HFFc6 (cell line): Measurements from ENCODE around the gene BMP7. TPM values are rescaled to one million over a fixed set of nuclear protein-coding genes. Genes with fewer than 3 reads are reported as not detected.

Experiments
- DNase-seq: peaks from one replicate; pipeline ENCODE4 v3.0.0-alpha.2; 2018
- H3K27ac Mint-ChIP-seq: 2 replicates; pipeline ENCODE4 v1.8.0; 2020; ENCODE audit warnings: mild to moderate bottlenecking, mixed read lengths
- H3K27me3 Mint-ChIP-seq: 2 replicates; pipeline ENCODE4 v1.8.0; 2021; ENCODE audit warnings: mild to moderate bottlenecking, moderate library complexity, mixed read lengths; ENCODE audit not compliant: insufficient read depth
- H3K36me3 Mint-ChIP-seq: 2 replicates; pipeline ENCODE4 v1.8.0; 2021; ENCODE audit warnings: low read depth, mixed read lengths
- H3K4me1 Mint-ChIP-seq: 2 replicates; pipeline ENCODE4 v1.8.0; 2020; ENCODE audit warnings: low read depth, mixed read lengths
- H3K4me3 Mint-ChIP-seq: 2 replicates; pipeline ENCODE4 v1.8.0; 2020; ENCODE audit warnings: mild to moderate bottlenecking, moderate library complexity, mixed read lengths
- H3K9me3 Mint-ChIP-seq: 2 replicates; pipeline ENCODE4 v1.8.0; 2020; ENCODE audit warnings: mild to moderate bottlenecking, mixed read lengths
- total RNA-seq, 6 experiments: library from RNA; stranded (reverse); fragmentation: NEBNext Ultra II Directional; extraction: Animal tissue kit (Norgen Biotek cat#: 25700); gene quantifications; 2 replicates in 1 of 6; 3 replicates in 5 of 6; pipeline ENCODE4 v1.2.3, GENCODE V29; 2021
- TF ChIP-seq, protein P1 (sequence below): fragments of 200-600 bp; sonication (generic); IDR thresholded peaks from 2 replicates; pipeline ENCODE4 v1.5.0; 2021; ENCODE audit warnings: antibody characterized with exemption, mild to moderate bottlenecking

The BMP7 gene
- total RNA-seq, 6 experiments from 2014 or later, result not detected

GRCh38 chr20:57234556-57235251, 31.7 kb downstream of the BMP7 start:
- Mint-ChIP-seq H3K27me3 (peaks cover 36% of the 10 kb centered on the region), H3K27ac (no peak overlapping the region), H3K36me3 (no peaks in the 10 kb centered on the region), H3K4me3 (no peak overlapping the region), H3K4me1 (no peaks in the 10 kb centered on the region), H3K9me3 (peaks cover 4% of the 10 kb centered on the region; the same call in 1 of the 2 replicates)
- no peak for DNase-seq
- TF ChIP-seq, protein P1, sequence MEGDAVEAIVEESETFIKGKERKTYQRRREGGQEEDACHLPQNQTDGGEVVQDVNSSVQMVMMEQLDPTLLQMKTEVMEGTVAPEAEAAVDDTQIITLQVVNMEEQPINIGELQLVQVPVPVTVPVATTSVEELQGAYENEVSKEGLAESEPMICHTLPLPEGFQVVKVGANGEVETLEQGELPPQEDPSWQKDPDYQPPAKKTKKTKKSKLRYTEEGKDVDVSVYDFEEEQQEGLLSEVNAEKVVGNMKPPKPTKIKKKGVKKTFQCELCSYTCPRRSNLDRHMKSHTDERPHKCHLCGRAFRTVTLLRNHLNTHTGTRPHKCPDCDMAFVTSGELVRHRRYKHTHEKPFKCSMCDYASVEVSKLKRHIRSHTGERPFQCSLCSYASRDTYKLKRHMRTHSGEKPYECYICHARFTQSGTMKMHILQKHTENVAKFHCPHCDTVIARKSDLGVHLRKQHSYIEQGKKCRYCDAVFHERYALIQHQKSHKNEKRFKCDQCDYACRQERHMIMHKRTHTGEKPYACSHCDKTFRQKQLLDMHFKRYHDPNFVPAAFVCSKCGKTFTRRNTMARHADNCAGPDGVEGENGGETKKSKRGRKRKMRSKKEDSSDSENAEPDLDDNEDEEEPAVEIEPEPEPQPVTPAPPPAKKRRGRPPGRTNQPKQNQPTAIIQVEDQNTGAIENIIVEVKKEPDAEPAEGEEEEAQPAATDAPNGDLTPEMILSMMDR, result no peak

- Mint-ChIP-seq H3K36me3 (no peaks in the 10 kb centered on the region), H3K4me3 (no peak overlapping the region), H3K27me3 (peaks cover 27% of the 10 kb centered on the region), H3K27ac (no peak overlapping the region), H3K9me3 (no peaks in the 10 kb centered on the region), H3K4me1 (no peaks in the 10 kb centered on the region)
- no peak for DNase-seq
- TF ChIP-seq, protein P1, result no peak
Observed at GRCh38 chr20:57231951-57232428, 34.5 kb downstream of the BMP7 start.

GRCh38 chr20:57231161-57231560, 35.3 kb downstream of the BMP7 start:
- H3K9me3 Mint-ChIP-seq, result no peaks in the 10 kb centered on the region
- no peak overlapping the region for H3K27ac Mint-ChIP-seq
- no peaks in the 10 kb centered on the region for H3K4me1 Mint-ChIP-seq
- TF ChIP-seq, protein P1, result no peak
- H3K4me3 Mint-ChIP-seq, result no peak overlapping the region
- no peaks in the 10 kb centered on the region for H3K36me3 Mint-ChIP-seq
- peaks cover 25% of the 10 kb centered on the region for H3K27me3 Mint-ChIP-seq
- DNase-seq, result no peak

DNA sequence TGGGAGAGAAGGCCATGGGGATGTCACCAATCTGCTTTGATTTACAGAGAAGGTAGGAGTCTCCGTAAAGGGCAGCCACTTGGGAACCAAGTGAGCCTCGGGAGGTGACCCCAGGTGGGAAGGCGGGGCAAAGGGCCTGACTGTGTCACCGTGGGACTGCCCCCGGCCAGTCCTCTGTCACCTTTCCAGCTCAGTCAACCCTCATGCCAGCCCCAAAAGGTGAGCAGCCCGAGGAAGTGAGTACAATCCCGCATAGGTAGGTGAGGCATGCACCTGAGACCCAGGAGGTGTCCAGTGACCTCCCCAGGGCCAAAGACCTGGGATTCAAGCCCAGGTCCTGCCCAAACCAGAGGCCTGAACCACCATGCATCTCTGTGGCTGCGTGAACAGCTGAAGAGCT, 36.2 kb downstream of the BMP7 start:
- TF ChIP-seq, protein P1, result no peak
- H3K36me3 Mint-ChIP-seq, result no peaks in the 10 kb centered on the region
- DNase-seq, result no peak
- no peaks in the 10 kb centered on the region for H3K9me3 Mint-ChIP-seq
- H3K4me3 Mint-ChIP-seq, result no peak overlapping the region
- H3K27ac Mint-ChIP-seq, result no peak overlapping the region
- H3K4me1 Mint-ChIP-seq, result no peaks in the 10 kb centered on the region
- H3K27me3 Mint-ChIP-seq, result peaks cover 20% of the 10 kb centered on the region

DNA sequence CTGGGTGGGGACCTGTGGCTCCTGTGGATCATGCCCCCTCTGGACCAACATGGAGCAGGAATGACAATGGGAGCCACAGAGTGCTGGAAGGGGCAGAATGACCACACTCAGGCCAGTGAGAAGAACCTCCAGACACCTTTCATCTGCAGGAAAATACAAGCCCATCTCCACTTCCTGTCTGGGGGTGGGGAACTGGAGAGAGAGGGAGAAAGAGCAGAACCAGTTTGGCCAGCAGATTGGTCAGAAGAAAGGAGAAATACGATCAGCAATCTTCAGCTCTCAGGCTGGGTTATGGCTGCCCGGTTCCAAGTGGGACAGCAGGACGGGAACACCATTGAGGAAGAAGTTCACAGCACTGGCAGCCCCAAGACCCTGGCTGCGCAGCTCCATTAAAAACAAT, 37.0 kb downstream of the BMP7 start:
- H3K4me3 Mint-ChIP-seq, result no peak overlapping the region
- H3K27me3 Mint-ChIP-seq, result peaks cover 16% of the 10 kb centered on the region
- no peaks in the 10 kb centered on the region; the same call in 1 of the 2 replicates for H3K4me1 Mint-ChIP-seq
- no peak for DNase-seq
- TF ChIP-seq, protein P1, result no peak
- no peak overlapping the region for H3K27ac Mint-ChIP-seq
- no peaks in the 10 kb centered on the region for H3K9me3 Mint-ChIP-seq
- no peaks in the 10 kb centered on the region for H3K36me3 Mint-ChIP-seq
